HG03097 (cell line): ENCODE measurements around the gene POTEI.
"Not testable (repeated sequence)": the region's sequence is repeated elsewhere in the genome, so short reads cannot be mapped to it uniquely, and the experiment has no call there.

Source experiments
- ATAC-seq: cut with Tn5 transposase; IDR thresholded peaks from one replicate; pipeline ENCODE4 v1.9.1; 2021; ENCODE audit not compliant: unreplicated experiment, low FRiP score

The POTEI gene

GRCh38 chr2:130491073-130491472 lies 18.1 kb downstream of the POTEI start:
- ATAC-seq = not testable (repeated sequence)

GRCh38 chr2:130455413-130455812 lies 53.7 kb downstream of the POTEI start:
- ATAC-seq = not testable (repeated sequence)

- not testable (repeated sequence) for ATAC-seq
Measured at GRCh38 chr2:130454712-130455083, 54.4 kb downstream of the POTEI start.

GRCh38 chr2:130453955-130454711 lies 55.0 kb downstream of the POTEI start:
- not testable (repeated sequence) for ATAC-seq

GRCh38 chr2:130452897-130453296 lies 56.2 kb downstream of the POTEI start:
- not testable (repeated sequence) for ATAC-seq

GRCh38 chr2:130451823-130452222 lies 57.3 kb downstream of the POTEI start:
- not testable (repeated sequence) for ATAC-seq

GRCh38 chr2:130451278-130451677 lies 57.9 kb downstream of the POTEI start:
- not testable (repeated sequence) for ATAC-seq

GRCh38 chr2:130450366-130450765 lies 58.8 kb downstream of the POTEI start:
- ATAC-seq = not testable (repeated sequence)

- not testable (repeated sequence) for ATAC-seq
Measured at GRCh38 chr2:130427631-130428030, 81.5 kb downstream of the POTEI start.

- not testable (repeated sequence) for ATAC-seq
Measured at GRCh38 chr2:130418845-130419244, 90.3 kb downstream of the POTEI start.

- ATAC-seq = not testable (repeated sequence)
Measured at GRCh38 chr2:130416693-130417092, 92.4 kb downstream of the POTEI start.
